ENCODE measurements around the gene FES. TPM values are rescaled to one million over a fixed set of nuclear protein-coding genes. Genes with fewer than 3 reads are reported as not detected.

The FES gene
- total RNA-seq, 1 donor: 23.1 TPM

GRCh38 chr15:90889736-90890456 lies 5.6 kb downstream of the FES start:
- H3K4me3 ChIP-seq (ENCODE audit: low read depth, low read length): no peak overlapping the region
- TF ChIP-seq, protein P1, sequence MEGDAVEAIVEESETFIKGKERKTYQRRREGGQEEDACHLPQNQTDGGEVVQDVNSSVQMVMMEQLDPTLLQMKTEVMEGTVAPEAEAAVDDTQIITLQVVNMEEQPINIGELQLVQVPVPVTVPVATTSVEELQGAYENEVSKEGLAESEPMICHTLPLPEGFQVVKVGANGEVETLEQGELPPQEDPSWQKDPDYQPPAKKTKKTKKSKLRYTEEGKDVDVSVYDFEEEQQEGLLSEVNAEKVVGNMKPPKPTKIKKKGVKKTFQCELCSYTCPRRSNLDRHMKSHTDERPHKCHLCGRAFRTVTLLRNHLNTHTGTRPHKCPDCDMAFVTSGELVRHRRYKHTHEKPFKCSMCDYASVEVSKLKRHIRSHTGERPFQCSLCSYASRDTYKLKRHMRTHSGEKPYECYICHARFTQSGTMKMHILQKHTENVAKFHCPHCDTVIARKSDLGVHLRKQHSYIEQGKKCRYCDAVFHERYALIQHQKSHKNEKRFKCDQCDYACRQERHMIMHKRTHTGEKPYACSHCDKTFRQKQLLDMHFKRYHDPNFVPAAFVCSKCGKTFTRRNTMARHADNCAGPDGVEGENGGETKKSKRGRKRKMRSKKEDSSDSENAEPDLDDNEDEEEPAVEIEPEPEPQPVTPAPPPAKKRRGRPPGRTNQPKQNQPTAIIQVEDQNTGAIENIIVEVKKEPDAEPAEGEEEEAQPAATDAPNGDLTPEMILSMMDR (IDR thresholded peaks at IDR 0.05; ENCODE audit: insufficient read depth, low read length): no peak
- no peak for DNase-seq (ENCODE audit: low read depth)

DNA sequence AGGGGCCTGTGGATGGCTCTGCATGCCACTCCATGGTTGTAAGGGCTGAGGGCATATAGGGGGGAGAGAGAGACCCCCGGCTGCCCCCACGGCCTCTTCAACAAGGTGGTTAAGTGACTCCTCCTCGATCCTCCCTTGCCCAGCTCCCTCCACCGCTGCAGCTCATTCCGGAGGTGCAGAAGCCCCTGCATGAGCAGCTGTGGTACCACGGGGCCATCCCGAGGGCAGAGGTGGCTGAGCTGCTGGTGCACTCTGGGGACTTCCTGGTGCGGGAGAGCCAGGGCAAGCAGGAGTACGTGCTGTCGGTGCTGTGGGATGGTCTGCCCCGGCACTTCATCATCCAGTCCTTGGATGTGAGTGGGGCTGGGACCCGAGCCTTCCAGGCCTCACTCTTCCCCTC lies 6.5 kb downstream of the FES start:
- H3K4me3 ChIP-seq (ENCODE audit: low read depth, low read length): no peak overlapping the region
- DNase-seq (ENCODE audit: low read depth): no peak

GRCh38 chr15:90891346-90891949 lies 7.1 kb downstream of the FES start:
- H3K4me3 ChIP-seq (ENCODE audit: low read depth, low read length): no peak overlapping the region
- no peak for DNase-seq (ENCODE audit: low read depth)
- TF ChIP-seq, protein P1 (IDR thresholded peaks at IDR 0.05; ENCODE audit: insufficient read depth, low read length): no peak

More for the DNA sequence above, 6.5 kb downstream of the FES start:
- TF ChIP-seq, protein P1 (IDR thresholded peaks at IDR 0.05; ENCODE audit: insufficient read depth, low read length): no peak

- no peak overlapping the region for H3K4me3 ChIP-seq (ENCODE audit: low read depth, low read length)
- TF ChIP-seq, protein P1 (IDR thresholded peaks at IDR 0.05; ENCODE audit: insufficient read depth, low read length): no peak
- no peak for DNase-seq (ENCODE audit: low read depth)
Measured at GRCh38 chr15:90892023-90892422, 7.7 kb downstream of the FES start.

DNA sequence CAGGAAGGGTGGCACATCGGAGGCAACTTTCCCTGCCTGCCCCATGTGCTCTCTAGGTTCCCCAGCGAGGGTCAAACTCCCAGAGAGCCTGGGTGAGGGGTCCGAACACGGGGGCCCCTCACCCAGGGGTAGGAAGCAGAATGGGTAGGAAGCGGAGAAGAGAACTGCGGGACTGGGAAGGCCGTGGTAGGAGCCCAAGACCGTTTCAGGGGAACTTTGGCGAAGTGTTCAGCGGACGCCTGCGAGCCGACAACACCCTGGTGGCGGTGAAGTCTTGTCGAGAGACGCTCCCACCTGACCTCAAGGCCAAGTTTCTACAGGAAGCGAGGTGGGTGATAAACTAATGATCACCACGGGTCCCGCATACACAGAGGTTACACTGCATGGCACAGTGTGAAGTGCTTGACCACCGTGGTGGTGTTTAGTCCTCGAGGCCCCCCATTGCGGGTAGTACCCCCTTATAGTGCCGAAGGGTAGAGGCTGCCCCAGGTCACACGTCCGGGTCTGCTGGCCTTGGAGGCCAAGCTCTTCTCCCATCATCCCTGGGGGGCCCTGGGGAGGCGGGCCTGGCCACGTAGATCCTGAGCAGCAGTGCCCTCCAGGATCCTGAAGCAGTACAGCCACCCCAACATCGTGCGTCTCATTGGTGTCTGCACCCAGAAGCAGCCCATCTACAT lies 8.3 kb downstream of the FES start:
- TF ChIP-seq, protein P1 (IDR thresholded peaks at IDR 0.05; ENCODE audit: insufficient read depth, low read length): no peak
- no peak overlapping the region for H3K4me3 ChIP-seq (ENCODE audit: low read depth, low read length)
- no peak for DNase-seq (ENCODE audit: low read depth)

- no peak overlapping the region for H3K4me3 ChIP-seq (ENCODE audit: low read depth, low read length)
- TF ChIP-seq, protein P1 (IDR thresholded peaks at IDR 0.05; ENCODE audit: insufficient read depth, low read length): no peak
- no peak for DNase-seq (ENCODE audit: low read depth)
Measured at GRCh38 chr15:90893175-90894090, 9.1 kb downstream of the FES start.

Data from fibroblast of the aortic adventitia (primary cell).